Endodermal cell (in vitro differentiated cells): ENCODE measurements around the gene MIF4GD. TPM values are rescaled to one million over a fixed set of nuclear protein-coding genes. Genes with fewer than 3 reads are reported as not detected.
"Not testable (repeated sequence)": the region's sequence is repeated elsewhere in the genome, so short reads cannot be mapped to it uniquely, and the experiment has no call there.

Experiments used
- DNase-seq: peaks from one replicate; pipeline ENCODE4 v3.0.0-alpha.2; 2017
- H3K27ac ChIP-seq: 2 replicates; pipeline ENCODE4 v1.5.1; 2013; ENCODE audit warnings: mild to moderate bottlenecking, low read depth, low read length, moderate library complexity
- H3K27me3 ChIP-seq: 2 replicates; pipeline ENCODE4 v1.6.1; 2013; ENCODE audit warnings: mild to moderate bottlenecking, low read length, moderate library complexity; ENCODE audit not compliant: insufficient read depth, control insufficient read depth, poor library complexity, severe bottlenecking
- H3K36me3 ChIP-seq: 2 replicates; pipeline ENCODE4 v1.7.0; 2013; ENCODE audit warnings: mild to moderate bottlenecking, low read length, moderate library complexity; ENCODE audit not compliant: control insufficient read depth, insufficient read depth
- H3K4me1 ChIP-seq: one replicate; pipeline ENCODE4 v1.7.0; 2013; ENCODE audit warnings: low read length; ENCODE audit not compliant: control insufficient read depth, insufficient read depth
- H3K4me3 ChIP-seq: 2 replicates; pipeline ENCODE4 v1.5.1; 2013; ENCODE audit warnings: mild to moderate bottlenecking, low read length, moderate library complexity
- H3K9ac ChIP-seq: 2 replicates; pipeline ENCODE4 v1.6.1; 2013; ENCODE audit warnings: mild to moderate bottlenecking, low read length, moderate library complexity; ENCODE audit not compliant: poor library complexity, severe bottlenecking; ENCODE audit errors: extremely low read depth
- H3K9me3 ChIP-seq: 2 replicates; pipeline ENCODE4 v1.6.1; 2013; ENCODE audit warnings: mild to moderate bottlenecking, low read length, moderate library complexity; ENCODE audit not compliant: control insufficient read depth
- H3K27ac Mint-ChIP-seq: 2 replicates; pipeline ENCODE4 v1.8.0; 2020; ENCODE audit warnings: mixed read lengths
- H3K27me3 Mint-ChIP-seq: 2 replicates; pipeline ENCODE4 v1.8.0; 2021; ENCODE audit warnings: mild to moderate bottlenecking, mixed read lengths; ENCODE audit not compliant: insufficient read depth
- H3K36me3 Mint-ChIP-seq: 2 replicates; pipeline ENCODE4 v1.8.0; 2020; ENCODE audit warnings: low read depth, mixed read lengths
- H3K4me1 Mint-ChIP-seq: 2 replicates; pipeline ENCODE4 v1.8.0; 2020; ENCODE audit warnings: mixed read lengths
- H3K4me3 Mint-ChIP-seq: 2 replicates; pipeline ENCODE4 v1.8.0; 2020; ENCODE audit warnings: mild to moderate bottlenecking, moderate library complexity, mixed read lengths
- H3K9me3 Mint-ChIP-seq: 2 replicates; pipeline ENCODE4 v1.8.0; 2020; ENCODE audit warnings: mild to moderate bottlenecking, mixed read lengths
- WGBS, 2 experiments: methylation state at CpG; one replicate each; pipeline versions ENCODE4 v1.1.5 to v1.1.7; 2013; ENCODE audit warnings: missing lambda C conversion rate in 2 of 2, mixed read lengths in 1 of 2; ENCODE audit not compliant: insufficient coverage in 1 of 2, insufficient read length in 1 of 2; 5-methylcytosine and 5-hydroxymethylcytosine counted together
- total RNA-seq, 2 donors: library from RNA; stranded (reverse); fragmentation: NEBNext Ultra II Directional in 1 of 2; extraction: Animal tissue kit (Norgen Biotek cat#: 25700) in 1 of 2; gene quantifications; 2 replicates in 1 of 2; 3 replicates in 1 of 2; pipeline ENCODE4 v1.2.1, GENCODE V29; 2021
- TF ChIP-seq, protein P1 (sequence below): fragments of 200-600 bp; sonication (generic); conservative IDR thresholded peaks from 2 replicates; pipeline ENCODE4 v1.5.0; 2021; ENCODE audit warnings: antibody characterized with exemption, mild to moderate bottlenecking

The MIF4GD gene
- total RNA-seq, 2 donors from 2014 or later: 17.9 to 28.6 TPM

DNA sequence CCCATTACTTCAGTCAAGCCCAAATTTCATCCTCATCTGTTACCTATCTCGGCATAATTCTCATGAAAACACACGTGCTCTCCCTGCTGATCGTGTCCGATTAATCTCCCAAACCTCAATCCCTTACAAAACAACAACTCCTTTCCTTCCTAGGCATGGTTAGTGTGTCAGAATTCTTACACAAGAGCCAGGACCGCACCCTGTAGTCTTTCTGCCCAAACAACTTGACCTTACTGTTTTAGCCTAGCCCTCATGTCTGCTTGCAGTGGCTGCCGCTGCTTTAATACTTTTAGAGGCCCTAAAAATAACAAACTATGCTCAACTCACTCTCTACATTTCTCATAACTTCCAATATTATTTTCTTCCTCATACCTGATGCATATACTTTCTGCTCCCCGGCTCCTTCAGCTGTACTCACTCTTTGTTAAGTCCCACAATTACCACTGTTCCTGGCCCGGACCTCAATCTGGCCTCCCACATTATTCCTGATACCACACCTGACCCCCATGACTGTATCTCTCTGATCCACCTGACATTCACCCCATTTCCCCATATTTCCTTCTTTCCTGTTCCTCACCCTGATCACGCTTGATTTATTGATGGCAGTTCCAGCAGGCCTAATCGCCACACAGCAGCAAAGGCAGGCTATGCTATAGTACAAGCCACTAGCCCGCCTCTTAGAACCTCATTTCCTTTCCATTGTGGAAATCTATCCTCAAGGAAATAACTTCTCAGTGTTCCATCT lies 14.9 kb downstream of the MIF4GD start:
- H3K4me1 ChIP-seq, H3K27me3 ChIP-seq, H3K4me3 Mint-ChIP-seq, H3K9ac ChIP-seq, H3K36me3 ChIP-seq, DNase-seq, H3K4me3 ChIP-seq, H3K27ac ChIP-seq, H3K27me3 Mint-ChIP-seq, H3K9me3 ChIP-seq: not testable (repeated sequence)
- Mint-ChIP-seq H3K4me1 (peaks cover 64% of the 10 kb centered on the region), H3K9me3 (peaks cover 14% of the 10 kb centered on the region), H3K27ac (peak overlapping the region; percentile 11), H3K36me3 (peaks cover 16% of the 10 kb centered on the region)
- 94 to 100% methylated on average over 3 to 9 of the region's 11 CpGs for WGBS, 2 experiments

DNA sequence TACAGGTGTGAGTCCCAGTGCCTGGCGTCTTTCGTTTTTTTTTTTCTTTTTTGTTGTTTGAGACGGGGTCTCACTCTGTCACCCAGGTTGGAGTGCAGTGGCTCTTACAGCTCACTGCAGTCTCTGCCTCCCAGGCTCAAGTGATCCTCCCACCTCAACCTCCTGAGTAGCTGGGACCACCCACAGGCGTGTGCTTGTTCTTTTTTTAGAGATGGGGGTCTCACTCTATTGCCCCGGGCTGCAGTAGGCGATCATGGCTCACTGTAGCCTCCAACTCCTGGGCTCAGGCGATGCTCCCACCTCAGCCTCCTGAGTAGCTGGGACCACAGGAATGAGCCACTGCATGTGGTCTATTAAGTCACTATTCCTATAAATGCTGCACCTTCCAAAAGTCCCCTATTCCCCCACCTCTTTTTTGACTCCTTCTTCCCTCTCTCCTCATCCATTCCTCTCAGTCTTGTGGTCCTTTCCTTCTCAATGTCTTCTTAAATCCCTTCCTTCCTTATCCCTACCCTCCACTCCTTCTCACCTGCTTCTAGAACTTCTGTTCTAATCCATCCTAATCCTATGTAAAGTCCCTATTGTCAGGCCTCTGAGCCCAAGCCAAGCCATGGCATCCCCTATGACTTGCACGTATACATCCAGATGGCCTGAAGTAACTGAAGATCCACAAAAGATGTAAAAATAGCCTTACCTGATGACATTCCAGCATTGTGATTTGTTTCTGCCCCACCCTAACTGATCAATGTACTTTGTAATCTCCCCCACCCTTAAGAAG lies 18.8 kb downstream of the MIF4GD start:
- Mint-ChIP-seq H3K4me3 (no peak overlapping the region), H3K27me3 (no peaks in the 10 kb centered on the region), H3K27ac (no peak overlapping the region), H3K4me1 (peaks cover 55% of the 10 kb centered on the region), H3K36me3 (peaks cover 24% of the 10 kb centered on the region), H3K9me3 (peaks cover 14% of the 10 kb centered on the region)
- 92 to 96% methylated on average over 5 to 8 of the region's 8 CpGs for WGBS, 2 experiments
- Histone ChIP-seq H3K36me3 (no peaks in the 10 kb centered on the region), H3K4me3 (no peak overlapping the region), H3K9me3 (no peaks in the 10 kb centered on the region), H3K27ac (no peak overlapping the region), H3K9ac (no peak overlapping the region), H3K4me1 (no peaks in the 10 kb centered on the region), H3K27me3 (no peaks in the 10 kb centered on the region)
- TF ChIP-seq, protein P1, sequence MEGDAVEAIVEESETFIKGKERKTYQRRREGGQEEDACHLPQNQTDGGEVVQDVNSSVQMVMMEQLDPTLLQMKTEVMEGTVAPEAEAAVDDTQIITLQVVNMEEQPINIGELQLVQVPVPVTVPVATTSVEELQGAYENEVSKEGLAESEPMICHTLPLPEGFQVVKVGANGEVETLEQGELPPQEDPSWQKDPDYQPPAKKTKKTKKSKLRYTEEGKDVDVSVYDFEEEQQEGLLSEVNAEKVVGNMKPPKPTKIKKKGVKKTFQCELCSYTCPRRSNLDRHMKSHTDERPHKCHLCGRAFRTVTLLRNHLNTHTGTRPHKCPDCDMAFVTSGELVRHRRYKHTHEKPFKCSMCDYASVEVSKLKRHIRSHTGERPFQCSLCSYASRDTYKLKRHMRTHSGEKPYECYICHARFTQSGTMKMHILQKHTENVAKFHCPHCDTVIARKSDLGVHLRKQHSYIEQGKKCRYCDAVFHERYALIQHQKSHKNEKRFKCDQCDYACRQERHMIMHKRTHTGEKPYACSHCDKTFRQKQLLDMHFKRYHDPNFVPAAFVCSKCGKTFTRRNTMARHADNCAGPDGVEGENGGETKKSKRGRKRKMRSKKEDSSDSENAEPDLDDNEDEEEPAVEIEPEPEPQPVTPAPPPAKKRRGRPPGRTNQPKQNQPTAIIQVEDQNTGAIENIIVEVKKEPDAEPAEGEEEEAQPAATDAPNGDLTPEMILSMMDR: no peak
- no peak for DNase-seq

DNA sequence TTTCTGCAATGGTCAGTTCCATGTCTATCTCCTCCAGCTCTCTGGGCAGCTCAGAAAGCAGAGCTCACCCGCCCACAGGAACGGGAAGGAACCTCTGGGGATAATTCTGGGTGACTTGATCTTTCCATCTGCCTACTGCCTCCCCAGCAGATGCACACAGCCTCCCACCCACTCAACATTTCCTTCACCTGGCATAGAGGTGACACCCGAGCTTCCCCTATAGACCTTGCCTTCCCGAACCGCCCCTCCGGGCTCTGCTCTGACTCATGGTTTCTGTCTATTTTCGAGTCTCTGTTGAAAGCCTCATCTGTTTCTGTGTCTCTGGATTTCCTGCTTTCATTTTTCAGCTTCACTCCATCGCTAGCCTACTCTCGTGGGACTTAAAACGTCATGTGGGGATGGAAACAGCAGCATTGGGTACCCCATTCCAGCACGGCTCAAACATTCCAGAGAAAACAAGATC lies 21.0 kb downstream of the MIF4GD start:
- no peak overlapping the region for H3K4me3 ChIP-seq
- TF ChIP-seq, protein P1: no peak
- peak overlapping the region; percentile 5 for H3K27ac Mint-ChIP-seq
- no peak overlapping the region for H3K27ac ChIP-seq
- no peaks in the 10 kb centered on the region for H3K4me1 ChIP-seq
- no peaks in the 10 kb centered on the region for H3K27me3 ChIP-seq
- H3K9ac ChIP-seq: no peak overlapping the region
- H3K27me3 Mint-ChIP-seq: no peaks in the 10 kb centered on the region
- no peak overlapping the region for H3K4me3 Mint-ChIP-seq
- peaks cover 42% of the 10 kb centered on the region for H3K4me1 Mint-ChIP-seq
- H3K36me3 ChIP-seq: peaks cover 14% of the 10 kb centered on the region
- DNase-seq: no peak
- peaks cover 14% of the 10 kb centered on the region for H3K9me3 Mint-ChIP-seq
- WGBS, 2 experiments: 90 to 94% methylated on average over 11 of the region's 11 CpGs
- H3K9me3 ChIP-seq: no peaks in the 10 kb centered on the region
- peaks cover 41% of the 10 kb centered on the region for H3K36me3 Mint-ChIP-seq
